Mesothelial cell of epicardium (in vitro differentiated cells): ENCODE results near the gene RNF212B. TPM values are rescaled to one million over a fixed set of nuclear protein-coding genes. Genes with fewer than 3 reads are reported as not detected.

ENCODE experiments used
- DNase-seq, 2 experiments: peaks; one replicate each; pipeline ENCODE4 v3.0.0; 2021; ENCODE audit warnings: low spot score in 2 of 2; ENCODE audit not compliant: unreplicated experiment in 2 of 2
- H3K27ac Mint-ChIP-seq: 2 replicates; pipeline ENCODE4 v1.8.0; 2021; ENCODE audit warnings: mixed read lengths
- H3K27me3 Mint-ChIP-seq: 2 replicates; pipeline ENCODE4 v1.8.0; 2021; ENCODE audit warnings: low read depth, mixed read lengths
- H3K36me3 Mint-ChIP-seq: 2 replicates; pipeline ENCODE4 v1.8.0; 2021; ENCODE audit warnings: mixed read lengths
- H3K4me1 Mint-ChIP-seq: 2 replicates; pipeline ENCODE4 v1.8.0; 2021; ENCODE audit warnings: mixed read lengths
- H3K4me3 Mint-ChIP-seq: 2 replicates; pipeline ENCODE4 v1.8.0; 2021; ENCODE audit warnings: mild to moderate bottlenecking, moderate library complexity, mixed read lengths
- H3K9me3 Mint-ChIP-seq: 2 replicates; pipeline ENCODE4 v1.8.0; 2021; ENCODE audit warnings: mixed read lengths
- CTCF ChIP-seq: fragments of 200-600 bp; sonication (generic); IDR thresholded peaks from one replicate; pipeline ENCODE4 v1.5.0; 2021; ENCODE audit warnings: antibody characterized with exemption; ENCODE audit not compliant: unreplicated experiment
- total RNA-seq: library from RNA; stranded (reverse); gene quantifications from 3 replicates; pipeline ENCODE4 v1.2.1, GENCODE V29; 2021

RNF212B gene
- total RNA-seq, 1 donor from 2014 or later, result not detected

- no peak overlapping the region for H3K27ac Mint-ChIP-seq
- DNase-seq, result no peak
- no peak overlapping the region for H3K4me3 Mint-ChIP-seq
- H3K27me3 Mint-ChIP-seq, result no peaks in the 10 kb centered on the region
- peaks cover 9% of the 10 kb centered on the region for H3K9me3 Mint-ChIP-seq
- H3K36me3 Mint-ChIP-seq, result no peaks in the 10 kb centered on the region
- no peaks in the 10 kb centered on the region for H3K4me1 Mint-ChIP-seq
- no peak for TF ChIP-seq CTCF
Measured at GRCh38 chr14:23206422-23207145, 31.2 kb upstream of the RNF212B start.

DNA sequence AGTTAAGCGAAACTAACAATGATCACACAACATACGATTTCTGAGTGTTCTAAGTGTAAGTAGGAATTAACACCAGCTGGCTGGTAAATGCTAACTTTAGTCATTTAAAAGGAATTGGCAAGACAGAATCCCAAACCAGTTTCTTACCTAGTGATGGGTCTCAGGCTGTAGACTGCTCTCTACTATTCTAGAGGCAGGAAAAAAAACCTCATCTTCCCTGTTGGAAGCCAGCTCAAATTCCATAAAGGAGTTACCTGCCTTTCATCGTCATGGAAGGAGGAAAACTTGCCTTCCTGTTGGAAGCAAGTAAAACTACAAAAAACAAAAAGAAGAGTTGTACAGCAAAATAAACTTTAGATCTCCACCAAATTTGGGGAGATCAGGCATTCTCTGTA is 30.6 kb upstream of the RNF212B start:
- no peak for TF ChIP-seq CTCF
- H3K36me3 Mint-ChIP-seq, result no peaks in the 10 kb centered on the region
- peaks cover 9% of the 10 kb centered on the region for H3K9me3 Mint-ChIP-seq
- H3K4me1 Mint-ChIP-seq, result no peaks in the 10 kb centered on the region
- H3K4me3 Mint-ChIP-seq, result no peak overlapping the region
- H3K27me3 Mint-ChIP-seq, result no peaks in the 10 kb centered on the region
- no peak overlapping the region for H3K27ac Mint-ChIP-seq
- no peak for DNase-seq

GRCh38 chr14:23208324-23208723 is 29.4 kb upstream of the RNF212B start:
- Mint-ChIP-seq H3K4me3 (no peak overlapping the region), H3K9me3 (peaks cover 9% of the 10 kb centered on the region), H3K36me3 (no peaks in the 10 kb centered on the region), H3K4me1 (no peaks in the 10 kb centered on the region), H3K27ac (no peak overlapping the region), H3K27me3 (no peaks in the 10 kb centered on the region)
- no peak for TF ChIP-seq CTCF
- DNase-seq, result no peak

DNA sequence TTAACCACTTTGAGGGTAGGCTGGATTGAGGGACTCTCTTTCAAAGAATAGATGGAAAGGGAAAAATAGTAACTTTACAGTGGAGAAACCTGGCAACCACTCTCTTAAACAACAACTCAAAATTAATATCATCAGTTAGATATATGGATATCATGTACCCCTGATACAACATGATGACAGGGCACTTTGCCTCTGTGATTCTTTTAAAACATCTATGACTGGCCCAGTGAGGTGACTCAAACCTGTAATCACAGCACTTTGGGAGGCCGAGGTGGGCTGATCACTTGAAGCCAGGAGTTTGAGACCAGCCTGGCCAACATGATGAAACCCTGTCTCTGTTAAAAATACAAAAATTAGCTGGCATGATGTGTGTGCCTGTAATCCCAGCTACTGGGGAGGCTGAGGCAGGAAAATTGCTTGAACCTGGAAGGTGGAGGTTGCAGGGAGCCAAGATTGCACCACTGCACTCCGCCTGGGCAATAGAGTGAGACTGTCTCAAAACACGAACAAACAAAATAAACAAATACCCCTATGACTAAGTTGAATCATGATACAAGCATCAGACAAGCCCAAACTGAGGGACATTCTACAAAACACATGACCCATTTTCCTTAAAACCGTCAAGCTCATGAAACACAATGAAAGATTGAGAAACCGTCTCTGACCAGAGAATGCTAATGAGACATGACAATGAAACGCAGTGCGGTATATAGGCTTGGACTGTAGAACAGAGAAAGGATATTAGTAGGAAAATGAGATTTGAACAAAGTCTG is 27.9 kb upstream of the RNF212B start:
- Mint-ChIP-seq H3K27me3 (no peaks in the 10 kb centered on the region), H3K27ac (no peak overlapping the region), H3K4me3 (no peak overlapping the region), H3K9me3 (peaks cover 4% of the 10 kb centered on the region), H3K36me3 (no peaks in the 10 kb centered on the region), H3K4me1 (no peaks in the 10 kb centered on the region)
- DNase-seq, result no peak
- no peak for TF ChIP-seq CTCF

DNA sequence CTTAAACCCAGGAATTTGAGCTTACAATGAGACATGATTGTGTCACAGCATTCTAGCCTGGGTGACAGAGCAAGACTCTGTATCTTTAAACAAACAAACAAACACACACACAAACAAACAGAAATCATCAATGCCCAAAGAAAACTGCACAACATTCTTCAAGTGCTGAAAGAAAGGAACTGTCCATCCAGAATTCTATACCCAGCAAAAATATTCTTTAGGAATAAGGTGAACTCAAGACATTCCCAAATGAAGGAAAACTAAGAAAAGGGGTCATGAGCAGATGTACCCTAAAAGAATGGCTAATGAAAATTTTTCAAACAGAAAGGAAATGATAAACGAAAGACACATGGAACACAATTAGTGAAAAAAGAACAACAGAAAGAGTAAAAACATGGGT is 22.3 kb upstream of the RNF212B start:
- no peaks in the 10 kb centered on the region for H3K4me1 Mint-ChIP-seq
- no peak for TF ChIP-seq CTCF
- no peaks in the 10 kb centered on the region for H3K27me3 Mint-ChIP-seq
- peaks cover 12% of the 10 kb centered on the region for H3K9me3 Mint-ChIP-seq
- peaks cover 6% of the 10 kb centered on the region for H3K36me3 Mint-ChIP-seq
- no peak overlapping the region for H3K27ac Mint-ChIP-seq
- H3K4me3 Mint-ChIP-seq, result no peak overlapping the region
- no peak for DNase-seq
